CD14-positive monocyte (primary cell): ENCODE data around the gene DCLK1. TPM values are rescaled to one million over a fixed set of nuclear protein-coding genes. Genes with fewer than 3 reads are reported as not detected.

Source experiments
- DNase-seq, 3 donors: peaks; one replicate each; pipeline ENCODE4 v3.0.0-alpha.2; 2011 to 2022
- H2AFZ ChIP-seq: 2 replicates; pipeline ENCODE4 v1.6.0; 2012; ENCODE audit warnings: mild to moderate bottlenecking, low read depth, low read length, inconsistent platforms; ENCODE audit not compliant: insufficient read depth, poor library complexity, severe bottlenecking
- H3K27ac ChIP-seq, 2 donors: 1 replicate in 1 of 2; 2 replicates in 1 of 2; pipeline ENCODE4 v1.5.1; 2012 to 2013; ENCODE audit warnings: low read length in 2 of 2, control low read depth in 1 of 2, inconsistent platforms in 1 of 2, low read depth in 1 of 2, mild to moderate bottlenecking in 1 of 2
- H3K27me3 ChIP-seq, 2 donors: one replicate each; pipeline versions ENCODE4 v1.6.0 to v1.6.1; 2011 to 2013; ENCODE audit warnings: low read length in 2 of 2; ENCODE audit not compliant: control insufficient read depth in 2 of 2, insufficient read depth in 2 of 2
- H3K36me3 ChIP-seq, 2 donors: replicated peaks in 1 of 2; 1 replicate in 1 of 2; 2 replicates in 1 of 2; pipeline versions ENCODE4 v1.5.1 to v1.6.1; 2012 to 2013; ENCODE audit warnings: low read length in 2 of 2, control low read depth in 1 of 2, inconsistent platforms in 1 of 2, mild to moderate bottlenecking in 1 of 2; ENCODE audit not compliant: insufficient read depth in 2 of 2, control insufficient read depth in 1 of 2
- H3K4me1 ChIP-seq, 2 donors: 1 replicate in 1 of 2; 2 replicates in 1 of 2; pipeline versions ENCODE4 v1.5.1 to v1.6.1; 2012 to 2013; ENCODE audit warnings: low read length in 2 of 2, control low read depth in 1 of 2, inconsistent platforms in 1 of 2, mild to moderate bottlenecking in 1 of 2, moderate library complexity in 1 of 2; ENCODE audit not compliant: insufficient read depth in 2 of 2, control insufficient read depth in 1 of 2
- H3K4me2 ChIP-seq: replicated peaks from 2 replicates; pipeline ENCODE3; 2012; ENCODE audit warnings: low read length, moderate library complexity, mild to moderate bottlenecking; ENCODE audit not compliant: poor library complexity, severe bottlenecking; ENCODE audit errors: extremely low read depth
- H3K4me3 ChIP-seq, 3 experiments: fragments of 200-600 bp in 1 of 3; sonication (generic) in 1 of 3; replicated peaks in 1 of 3; 1 replicate in 2 of 3; 2 replicates in 1 of 3; pipeline ENCODE4 v1.5.1; 2011 to 2013; ENCODE audit warnings: low read length in 3 of 3, mild to moderate bottlenecking in 3 of 3, control low read depth in 2 of 3, low read depth in 2 of 3, inconsistent platforms in 1 of 3, moderate library complexity in 1 of 3
- H3K79me2 ChIP-seq: 2 replicates; pipeline ENCODE4 v1.6.0; 2012; ENCODE audit warnings: mild to moderate bottlenecking, control low read depth, inconsistent platforms, low read length, moderate library complexity; ENCODE audit not compliant: insufficient read depth
- H3K9ac ChIP-seq: 2 replicates; pipeline ENCODE4 v1.6.0; 2017; ENCODE audit warnings: low read length, mild to moderate bottlenecking; ENCODE audit not compliant: insufficient read depth, poor library complexity, severe bottlenecking
- H3K9me3 ChIP-seq, 2 donors: replicated peaks in 1 of 2; 1 replicate in 1 of 2; 2 replicates in 1 of 2; pipeline versions ENCODE4 v1.5.1 to v1.6.1; 2012 to 2013; ENCODE audit warnings: low read length in 2 of 2, control low read depth in 1 of 2; ENCODE audit not compliant: control insufficient read depth in 1 of 2, insufficient read depth in 1 of 2
- H4K20me1 ChIP-seq: 2 replicates; pipeline ENCODE4 v1.6.0; 2012; ENCODE audit warnings: mild to moderate bottlenecking, low read length, control low read depth, moderate library complexity; ENCODE audit not compliant: insufficient read depth
- H3K27ac Mint-ChIP-seq, 7 donors: one replicate each; pipeline ENCODE4 v1.8.0; 2020; ENCODE audit warnings: mild to moderate bottlenecking in 7 of 7, mixed read lengths in 7 of 7, moderate library complexity in 6 of 7, inconsistent platforms in 2 of 7
- H3K27me3 Mint-ChIP-seq, 3 donors: one replicate each; pipeline ENCODE4 v1.8.0; 2021 to 2022; ENCODE audit warnings: low read depth in 3 of 3, mild to moderate bottlenecking in 3 of 3, mixed read lengths in 3 of 3, moderate library complexity in 3 of 3, inconsistent platforms in 1 of 3
- H3K36me3 Mint-ChIP-seq, 2 donors: one replicate each; pipeline ENCODE4 v1.8.0; 2020; ENCODE audit warnings: mixed read lengths in 2 of 2, inconsistent platforms in 1 of 2, mild to moderate bottlenecking in 1 of 2
- H3K4me1 Mint-ChIP-seq: one replicate; pipeline ENCODE4 v1.8.0; 2020; ENCODE audit warnings: mild to moderate bottlenecking, mixed read lengths
- H3K4me3 Mint-ChIP-seq, 2 donors: one replicate each; pipeline ENCODE4 v1.8.0; 2020; ENCODE audit warnings: mild to moderate bottlenecking in 2 of 2, mixed read lengths in 2 of 2, moderate library complexity in 1 of 2
- H3K9me3 Mint-ChIP-seq, 7 donors: one replicate each; pipeline ENCODE4 v1.8.0; 2020 to 2022; ENCODE audit warnings: mixed read lengths in 7 of 7, mild to moderate bottlenecking in 6 of 7, moderate library complexity in 6 of 7, inconsistent platforms in 2 of 7
- WGBS: methylation state at CpG from one replicate; pipeline ENCODE4 v1.1.5; 2013; ENCODE audit warnings: missing lambda C conversion rate; ENCODE audit not compliant: insufficient coverage; 5-methylcytosine and 5-hydroxymethylcytosine counted together
- intact Hi-C, 2 donors: fragments of 100-400 bp; cut with micrococcal nuclease; formaldehyde crosslinking; loops; one replicate each; pipeline versions ENCODE4 v1.15.0 to v1.15.1; 2023
- polyA plus RNA-seq, 3 donors: library from polyadenylated mRNA; depleted of rRNA in 1 of 3; unstranded in 2 of 3; stranded (reverse) in 1 of 3; fragments of 300-500 nt in 2 of 3; fragments of >200 nt in 1 of 3; fragmentation: Illumina TruSeq in 2 of 3; gene quantifications; 1 replicate in 2 of 3; 2 replicates in 1 of 3; pipeline ENCODE4 v1.2.3, GENCODE V29; 2012 to 2021
- TF ChIP-seq, protein P1 (sequence below): fragments of 200-600 bp; IDR thresholded peaks from one replicate; pipeline ENCODE4 v1.8.0; 2022; ENCODE audit warnings: antibody characterized with exemption, mild to moderate bottlenecking

DCLK1 gene
- polyA plus RNA-seq, 3 donors: not detected

DNA sequence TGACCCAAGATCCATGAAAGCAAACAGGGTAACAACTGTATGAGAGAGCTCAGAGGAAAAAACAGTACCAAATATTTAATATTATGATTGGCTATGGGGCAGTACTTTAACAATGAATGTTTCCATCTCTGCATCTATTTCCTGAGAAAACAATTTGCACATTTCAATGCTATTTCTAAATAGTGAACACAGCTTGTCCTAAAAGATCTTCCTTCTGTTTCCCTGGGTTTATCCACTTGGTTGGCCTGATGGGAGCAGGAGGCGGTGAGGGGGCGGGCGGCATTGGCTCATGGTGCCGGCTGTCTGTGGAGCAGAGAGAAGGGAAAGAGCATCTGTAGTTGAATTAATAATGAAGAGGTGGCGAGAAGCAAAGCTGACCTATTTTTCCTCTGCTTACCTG, 291.4 kb downstream of the DCLK1 start:
- no peak overlapping the region for H3K4me3 ChIP-seq
- H2AFZ ChIP-seq: no peak overlapping the region
- H3K9ac ChIP-seq: no peak overlapping the region
- WGBS: 100% methylated on average over 1 of the region's 5 CpGs
- Mint-ChIP-seq H3K9me3 (peaks cover 0 to 7% (median 2%) of the 10 kb centered on the region in 7 donors), H3K4me3 (no peak overlapping the region), H3K36me3 (no peaks in the 10 kb centered on the region), H3K4me1 (no peaks in the 10 kb centered on the region), H3K27me3 (peaks cover 0 to under 1% (median 0%) of the 10 kb centered on the region in 3 donors), H3K27ac (no peak overlapping the region)
- no peaks in the 10 kb centered on the region for H4K20me1 ChIP-seq
- TF ChIP-seq, protein P1, sequence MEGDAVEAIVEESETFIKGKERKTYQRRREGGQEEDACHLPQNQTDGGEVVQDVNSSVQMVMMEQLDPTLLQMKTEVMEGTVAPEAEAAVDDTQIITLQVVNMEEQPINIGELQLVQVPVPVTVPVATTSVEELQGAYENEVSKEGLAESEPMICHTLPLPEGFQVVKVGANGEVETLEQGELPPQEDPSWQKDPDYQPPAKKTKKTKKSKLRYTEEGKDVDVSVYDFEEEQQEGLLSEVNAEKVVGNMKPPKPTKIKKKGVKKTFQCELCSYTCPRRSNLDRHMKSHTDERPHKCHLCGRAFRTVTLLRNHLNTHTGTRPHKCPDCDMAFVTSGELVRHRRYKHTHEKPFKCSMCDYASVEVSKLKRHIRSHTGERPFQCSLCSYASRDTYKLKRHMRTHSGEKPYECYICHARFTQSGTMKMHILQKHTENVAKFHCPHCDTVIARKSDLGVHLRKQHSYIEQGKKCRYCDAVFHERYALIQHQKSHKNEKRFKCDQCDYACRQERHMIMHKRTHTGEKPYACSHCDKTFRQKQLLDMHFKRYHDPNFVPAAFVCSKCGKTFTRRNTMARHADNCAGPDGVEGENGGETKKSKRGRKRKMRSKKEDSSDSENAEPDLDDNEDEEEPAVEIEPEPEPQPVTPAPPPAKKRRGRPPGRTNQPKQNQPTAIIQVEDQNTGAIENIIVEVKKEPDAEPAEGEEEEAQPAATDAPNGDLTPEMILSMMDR: no peak
- H3K36me3 ChIP-seq: no peaks in the 10 kb centered on the region
- H3K4me1 ChIP-seq: no peaks in the 10 kb centered on the region
- intact Hi-C loops: no loop called here
- peaks cover 4 to 6% of the 10 kb centered on the region in 2 donors for H3K9me3 ChIP-seq
- no peak for DNase-seq
- H3K27ac ChIP-seq: no peak overlapping the region
- H3K4me2 ChIP-seq: no peak overlapping the region
- no peaks in the 10 kb centered on the region for H3K27me3 ChIP-seq
- no peaks in the 10 kb centered on the region for H3K79me2 ChIP-seq

- H3K4me3 Mint-ChIP-seq: no peak overlapping the region
- Histone ChIP-seq H3K27ac (no peak overlapping the region), H3K4me3 (no peak overlapping the region), H3K9ac (no peak overlapping the region), H4K20me1 (no peaks in the 10 kb centered on the region), H3K9me3 (peaks cover 4 to 6% of the 10 kb centered on the region in 2 donors), H3K4me1 (no peaks in the 10 kb centered on the region), H3K79me2 (no peaks in the 10 kb centered on the region), H2AFZ (no peak overlapping the region), H3K27me3 (no peaks in the 10 kb centered on the region), H3K4me2 (no peak overlapping the region), H3K36me3 (no peaks in the 10 kb centered on the region)
- peaks cover 0 to 2% (median 0%) of the 10 kb centered on the region in 3 donors for H3K27me3 Mint-ChIP-seq
- intact Hi-C loops: no loop called here
- DNase-seq: no peak
- TF ChIP-seq, protein P1: no peak
- no CpG with 5 or more reads among the region's 1 CpG for WGBS
- no peaks in the 10 kb centered on the region for H3K4me1 Mint-ChIP-seq
- H3K27ac Mint-ChIP-seq: no peak overlapping the region
- H3K9me3 Mint-ChIP-seq: peaks cover 2 to 8% (median 3%) of the 10 kb centered on the region in 7 donors
- H3K36me3 Mint-ChIP-seq: no peaks in the 10 kb centered on the region
These were observed 292.8 kb downstream of the DCLK1 start for GRCh38 chr13:35838356-35838755.
